Endometrial microvascular endothelial cells (primary cell): ENCODE measurements around the gene SELENOI. TPM values are rescaled to one million over a fixed set of nuclear protein-coding genes. Genes with fewer than 3 reads are reported as not detected.

Source experiments
- in situ Hi-C: cut with HindIII; loops from 2 replicates; pipeline ENCODE4 v1.10.0; 2017; ENCODE audit warnings: low sequenced_read_pairs, low pct_unique_long_range_greater_than_20kb; ENCODE audit errors: inconsistent ontology term
- total RNA-seq: library from RNA; depleted of rRNA; stranded (reverse); fragments of >200 nt; gene quantifications from one replicate; pipeline ENCODE4 v1.2.3, GENCODE V29; 2015; ENCODE audit errors: inconsistent ontology term

SELENOI gene
- total RNA-seq, 1 donor from 2014 or later = 15.3 TPM

GRCh38 chr2:26432859-26433258 is 86.9 kb downstream of the SELENOI start:
- in situ Hi-C loops = no loop called here

- in situ Hi-C loops = no loop called here
These were observed 89.2 kb downstream of the SELENOI start for GRCh38 chr2:26435106-26435505.

GRCh38 chr2:26438526-26438925 is 92.6 kb downstream of the SELENOI start:
- in situ Hi-C loops = no loop called here

GRCh38 chr2:26438926-26439325 is 93.0 kb downstream of the SELENOI start:
- in situ Hi-C loops = no loop called here

- in situ Hi-C loops = no loop called here
These were observed 96.4 kb downstream of the SELENOI start for GRCh38 chr2:26442301-26442700.

GRCh38 chr2:26442707-26443106 is 96.8 kb downstream of the SELENOI start:
- in situ Hi-C loops = no loop called here

- in situ Hi-C loops = no loop called here
These were observed 98.3 kb downstream of the SELENOI start for GRCh38 chr2:26444236-26444635.

Other genes starting within 250 kb of the SELENOI start
- gene GAREM2, start 173.1 kb upstream of the SELENOI start, total RNA-seq = not detected
- gene HADHA, start 101.5 kb upstream of the SELENOI start, total RNA-seq = 158 TPM
- gene HADHB, start 101.2 kb upstream of the SELENOI start, total RNA-seq = 114 TPM
- gene ADGRF3, start 646 bp downstream of the SELENOI start, total RNA-seq = not detected
- not detected for gene DRC1, start 55.8 kb downstream of the SELENOI start, total RNA-seq
- not detected for gene OTOF, start 132.0 kb downstream of the SELENOI start, total RNA-seq